ENCODE measurements around the gene TBC1D23.

Gene TBC1D23

GRCh38 chr3:100260685-100261484 is at the start of gene TBC1D23:
TSS of gene TBC1D23 (plus strand) at chr3:100260992. CDS start at chr3:100261019, 27 bp downstream.
- peak within 1 kb of the TSS; percentile 64 for H3K27ac ChIP-seq (ENCODE audit: extremely low read depth, low read depth, low read length)
- ChIA-PET POLR2A (interaction anchor here (0.7 to 1.8 kb wide), 9 partner anchors 8 to 429 kb away, joined by 3 to 7 read pairs (median 4); partner anchors contain the start of genes LNP1, NIT2 and TOMM70), CTCF (interaction anchor here (0.6 to 1.3 kb wide), 4 partner anchors 192 to 429 kb away, joined by 3 to 6 read pairs (median 4); no protein-coding TSS in a partner anchor)
- peaks cover 9% of the 10 kb centered on the region for H3K4me1 ChIP-seq (ENCODE audit: control insufficient read depth, insufficient read depth, low read length)
- no peaks in the 10 kb centered on the region for H3K9me3 ChIP-seq (ENCODE audit: control insufficient read depth, insufficient read depth, low read depth, low read length)
- no peaks in the 10 kb centered on the region for H3K36me3 ChIP-seq (ENCODE audit: control insufficient read depth in 2 of 2, insufficient read depth in 1 of 2, low read length in 2 of 2)
- H3K4me3 ChIP-seq (ENCODE audit: low read depth, low read length), result peak within 1 kb of the TSS; percentile 100
- TF ChIP-seq ZNF549 (tag by site-specific recombination; IDR thresholded peaks at IDR 0.05), result no peak
- TF ChIP-seq CTCF (tag by site-specific recombination; IDR thresholded peaks at IDR 0.05), result no peak
- no peak for TF ChIP-seq ZNF184 (tag by site-specific recombination; IDR thresholded peaks at IDR 0.05)
- no peak for TF ChIP-seq ZFP3 (tag by site-specific recombination; IDR thresholded peaks at IDR 0.05; ENCODE audit: low read depth)
- no peak for TF ChIP-seq ZNF398 (tag by site-specific recombination; IDR thresholded peaks at IDR 0.05)
- no peak for TF ChIP-seq ZNF555 (tag by site-specific recombination; conservative IDR thresholded peaks at IDR 0.05)
- no peak for TF ChIP-seq ZNF48 (tag by site-specific recombination; IDR thresholded peaks at IDR 0.05)
- peak; percentile 86 for TF ChIP-seq ZBTB11 (tag by site-specific recombination; conservative IDR thresholded peaks at IDR 0.05; ENCODE audit: low read depth)
- TF ChIP-seq ZNF335 (tag by site-specific recombination; conservative IDR thresholded peaks at IDR 0.05), result peak; percentile 94
- TF ChIP-seq ZNF704 (tag by site-specific recombination; IDR thresholded peaks at IDR 0.05), result no peak
- no peak for TF ChIP-seq ZNF169 (tag by site-specific recombination; IDR thresholded peaks at IDR 0.05)
- TF ChIP-seq ZNF202 (tag by site-specific recombination; IDR thresholded peaks at IDR 0.05; ENCODE audit: borderline replicate concordance), result no peak
- TF ChIP-seq ZNF341 (tag by site-specific recombination; IDR thresholded peaks at IDR 0.05; ENCODE audit: low read depth), result peak; percentile 67
- TF ChIP-seq ZNF654 (tag by site-specific recombination; IDR thresholded peaks at IDR 0.05; ENCODE audit: low read depth), result no peak
- no peak for TF ChIP-seq BCL6B (tag by site-specific recombination; IDR thresholded peaks at IDR 0.05)
- TF ChIP-seq ZNF423 (tag by site-specific recombination; IDR thresholded peaks at IDR 0.05), result peak; percentile 40; the same call in 1 of the 2 replicates
- TF ChIP-seq ZSCAN18 (tag by site-specific recombination; IDR thresholded peaks at IDR 0.05), result no peak
- TF ChIP-seq ZBTB20 (tag by site-specific recombination; IDR thresholded peaks at IDR 0.05), result no peak; the same call in 1 of the 2 replicates
- TF ChIP-seq REST (tag by site-specific recombination; IDR thresholded peaks at IDR 0.05), result peak; percentile 89
- TF ChIP-seq ZIC2 (tag by site-specific recombination; IDR thresholded peaks at IDR 0.05), result peak; percentile 15; the same call in 1 of the 2 replicates
- TF ChIP-seq ZBTB48 (tag by site-specific recombination; IDR thresholded peaks at IDR 0.05), result no peak; the same call in 1 of the 2 replicates
